Colonic mucosa (tissue), 4 donors: Measurements from ENCODE around the gene PDE3A. TPM values are rescaled to one million over a fixed set of nuclear protein-coding genes. Genes with fewer than 3 reads are reported as not detected.

ENCODE experiments used
- DNase-seq: peaks from one replicate; pipeline ENCODE4 v3.0.0-alpha.2; 2020
- H3K27ac ChIP-seq: fragments of 200-600 bp; one replicate; pipeline ENCODE4 v1.8.0; 2021
- H3K27me3 ChIP-seq: fragments of 200-600 bp; one replicate; pipeline ENCODE4 v1.8.0; 2021
- H3K36me3 ChIP-seq: fragments of 200-600 bp; one replicate; pipeline ENCODE4 v1.8.0; 2021
- H3K4me1 ChIP-seq: fragments of 200-600 bp; one replicate; pipeline ENCODE4 v1.8.0; 2021; ENCODE audit warnings: mild to moderate bottlenecking
- H3K4me3 ChIP-seq: fragments of 200-600 bp; one replicate; pipeline ENCODE4 v1.8.0; 2021
- H3K9ac ChIP-seq, 2 donors: one replicate each; pipeline ENCODE4 v1.7.0; 2013; ENCODE audit warnings: control low read depth in 2 of 2, low read depth in 2 of 2, low read length in 2 of 2
- H3K9me3 ChIP-seq: fragments of 200-600 bp; one replicate; pipeline ENCODE4 v1.8.0; 2021
- intact Hi-C: fragments of 100-400 bp; cut with DNase I; formaldehyde crosslinking; loops from one replicate; pipeline ENCODE4 v1.14.1; 2022
- total RNA-seq, 2 donors: library from RNA; stranded (reverse); fragmentation: NEBNext Ultra II Directional in 1 of 2; extraction: Animal tissue kit (Norgen Biotek cat#: 25700) in 1 of 2; gene quantifications; one replicate each; pipeline ENCODE4 v1.2.1, GENCODE V29; 2021
- TF ChIP-seq, protein P1 (sequence below): fragments of 200-600 bp; IDR thresholded peaks from one replicate; pipeline ENCODE4 v1.8.0; 2022; ENCODE audit warnings: antibody characterized with exemption, mild to moderate bottlenecking
- donor health status: healthy.
- donor health status: DM: no; HTN: no; CAD: no.
- donor health status: DM: no; HTN: no; CAD: no.

Gene PDE3A
- total RNA-seq, 2 donors from 2014 or later: 32.1 to 50.6 TPM

DNA sequence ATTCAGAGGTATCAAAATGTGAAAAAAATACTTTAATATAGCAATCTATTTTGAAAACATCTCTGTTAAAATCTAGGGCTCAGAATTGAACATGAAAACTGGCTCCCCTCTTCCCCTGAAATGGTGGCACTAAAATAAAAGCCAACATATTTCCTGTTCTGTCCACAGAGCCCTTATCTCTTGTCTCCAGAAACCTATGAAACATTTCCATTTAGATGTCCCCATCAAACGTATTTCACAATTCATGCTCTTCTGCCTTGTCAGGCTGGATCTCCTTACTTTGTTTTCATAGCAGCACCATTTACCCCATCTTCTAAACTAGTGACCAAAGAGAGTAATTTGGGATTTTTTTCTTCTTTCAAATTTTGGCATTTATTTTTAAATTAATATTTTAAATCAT, 42.4 kb downstream of the PDE3A start:
- no peaks in the 10 kb centered on the region for H3K4me1 ChIP-seq
- no peak overlapping the region for H3K27ac ChIP-seq
- DNase-seq: no peak
- no peak overlapping the region for H3K4me3 ChIP-seq
- no peaks in the 10 kb centered on the region for H3K36me3 ChIP-seq
- H3K27me3 ChIP-seq: no peaks in the 10 kb centered on the region
- H3K9me3 ChIP-seq: no peaks in the 10 kb centered on the region
- TF ChIP-seq, protein P1, sequence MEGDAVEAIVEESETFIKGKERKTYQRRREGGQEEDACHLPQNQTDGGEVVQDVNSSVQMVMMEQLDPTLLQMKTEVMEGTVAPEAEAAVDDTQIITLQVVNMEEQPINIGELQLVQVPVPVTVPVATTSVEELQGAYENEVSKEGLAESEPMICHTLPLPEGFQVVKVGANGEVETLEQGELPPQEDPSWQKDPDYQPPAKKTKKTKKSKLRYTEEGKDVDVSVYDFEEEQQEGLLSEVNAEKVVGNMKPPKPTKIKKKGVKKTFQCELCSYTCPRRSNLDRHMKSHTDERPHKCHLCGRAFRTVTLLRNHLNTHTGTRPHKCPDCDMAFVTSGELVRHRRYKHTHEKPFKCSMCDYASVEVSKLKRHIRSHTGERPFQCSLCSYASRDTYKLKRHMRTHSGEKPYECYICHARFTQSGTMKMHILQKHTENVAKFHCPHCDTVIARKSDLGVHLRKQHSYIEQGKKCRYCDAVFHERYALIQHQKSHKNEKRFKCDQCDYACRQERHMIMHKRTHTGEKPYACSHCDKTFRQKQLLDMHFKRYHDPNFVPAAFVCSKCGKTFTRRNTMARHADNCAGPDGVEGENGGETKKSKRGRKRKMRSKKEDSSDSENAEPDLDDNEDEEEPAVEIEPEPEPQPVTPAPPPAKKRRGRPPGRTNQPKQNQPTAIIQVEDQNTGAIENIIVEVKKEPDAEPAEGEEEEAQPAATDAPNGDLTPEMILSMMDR: no peak
- intact Hi-C loops: no loop called here
- no peak overlapping the region for H3K9ac ChIP-seq

DNA sequence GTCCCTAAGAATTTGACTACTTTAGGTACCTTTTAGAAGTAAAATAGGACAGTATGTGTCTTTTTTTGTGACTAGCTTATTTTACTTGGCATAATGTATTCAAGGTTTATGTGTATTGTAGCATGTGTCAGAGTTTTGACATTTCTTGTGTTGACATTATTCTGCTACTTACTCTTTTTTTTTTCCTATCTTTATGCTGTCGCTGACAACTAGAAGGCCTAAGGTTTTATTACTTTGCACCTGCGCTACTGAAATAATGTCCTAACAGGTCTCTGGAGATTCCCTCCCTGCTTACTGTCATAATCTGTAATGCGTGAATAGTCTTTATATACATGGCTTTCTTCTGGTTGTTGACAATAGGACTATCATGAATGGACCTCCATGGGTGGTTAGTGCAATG, 43.0 kb downstream of the PDE3A start:
- H3K4me1 ChIP-seq: no peaks in the 10 kb centered on the region
- H3K27ac ChIP-seq: no peak overlapping the region
- TF ChIP-seq, protein P1: no peak
- no peaks in the 10 kb centered on the region for H3K27me3 ChIP-seq
- H3K9me3 ChIP-seq: no peaks in the 10 kb centered on the region
- intact Hi-C loops: no loop called here
- DNase-seq: no peak
- H3K36me3 ChIP-seq: no peaks in the 10 kb centered on the region
- no peak overlapping the region for H3K9ac ChIP-seq
- no peak overlapping the region for H3K4me3 ChIP-seq

DNA sequence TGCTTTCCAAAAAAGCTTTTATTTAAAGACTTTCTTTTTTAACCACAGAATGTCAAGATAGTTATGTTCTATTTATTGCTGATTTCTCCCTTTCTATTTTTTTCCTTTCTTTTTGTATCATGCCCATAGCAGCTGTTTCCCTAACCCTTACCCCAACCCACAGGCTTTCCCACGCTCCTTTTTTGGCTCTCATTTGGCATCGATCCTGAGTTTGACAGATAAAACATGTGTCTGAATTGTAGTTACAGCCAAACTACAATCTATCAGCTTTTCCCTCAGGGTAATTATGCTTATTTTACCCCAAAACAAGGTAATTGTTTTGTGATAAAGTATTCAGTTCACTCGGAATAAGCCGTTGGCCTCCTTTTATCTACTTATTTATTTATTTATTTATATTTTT, 46.7 kb downstream of the PDE3A start:
- Histone ChIP-seq H3K4me1 (no peaks in the 10 kb centered on the region), H3K4me3 (no peak overlapping the region), H3K9me3 (no peaks in the 10 kb centered on the region), H3K9ac (no peak overlapping the region), H3K27ac (no peak overlapping the region), H3K36me3 (no peaks in the 10 kb centered on the region), H3K27me3 (no peaks in the 10 kb centered on the region)
- TF ChIP-seq, protein P1: no peak
- intact Hi-C loops: no loop called here
- DNase-seq: no peak

DNA sequence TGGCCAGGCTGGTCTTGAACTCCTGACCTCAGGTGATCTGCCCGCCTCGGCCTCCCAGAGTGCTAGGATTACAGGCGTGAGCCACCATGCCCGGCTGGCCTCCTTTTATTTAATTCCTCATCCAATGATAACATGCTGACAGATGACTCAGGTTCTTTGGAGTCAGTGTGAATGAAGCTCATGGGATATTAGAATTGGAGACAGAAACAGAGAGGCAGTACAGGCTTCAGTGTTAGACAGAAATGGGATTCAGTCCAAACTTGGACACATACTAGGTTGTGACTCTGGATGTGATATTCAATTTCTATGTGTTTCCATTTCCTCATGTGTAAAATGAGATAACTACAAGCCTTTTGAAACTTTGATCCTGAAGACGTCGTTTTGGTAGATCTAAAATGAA, 47.3 kb downstream of the PDE3A start:
- no peak overlapping the region for H3K27ac ChIP-seq
- H3K4me3 ChIP-seq: no peak overlapping the region
- intact Hi-C loops: no loop called here
- H3K36me3 ChIP-seq: no peaks in the 10 kb centered on the region
- H3K27me3 ChIP-seq: no peaks in the 10 kb centered on the region
- H3K9ac ChIP-seq: no peak overlapping the region
- no peaks in the 10 kb centered on the region for H3K9me3 ChIP-seq
- no peak for DNase-seq
- TF ChIP-seq, protein P1: no peak
- no peaks in the 10 kb centered on the region for H3K4me1 ChIP-seq

DNA sequence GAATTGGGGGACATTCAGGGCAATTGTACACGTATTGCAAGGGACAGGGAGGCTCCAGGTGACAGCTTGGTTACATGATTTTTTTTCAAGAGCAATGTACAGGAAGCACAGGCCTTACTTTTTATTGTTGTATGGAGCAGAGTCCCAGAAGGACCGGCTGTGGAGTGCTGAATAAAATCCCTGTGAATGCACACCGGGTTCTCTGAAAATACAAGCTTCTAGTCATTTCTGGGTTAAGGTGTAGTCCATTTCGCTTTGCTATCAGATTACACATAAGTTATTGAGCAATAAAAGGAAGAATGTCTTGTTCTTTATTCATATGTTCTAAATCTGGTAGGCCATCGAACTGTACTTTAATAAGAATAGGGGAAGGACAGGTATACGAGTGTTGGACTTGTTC, 52.2 kb downstream of the PDE3A start:
- no peak overlapping the region for H3K4me3 ChIP-seq
- peak overlapping the region in 1 of 2 donors; percentile 59 for H3K9ac ChIP-seq
- no peaks in the 10 kb centered on the region for H3K27me3 ChIP-seq
- H3K27ac ChIP-seq: peak overlapping the region; percentile 83
- no peaks in the 10 kb centered on the region for H3K4me1 ChIP-seq
- TF ChIP-seq, protein P1: no peak
- H3K36me3 ChIP-seq: no peaks in the 10 kb centered on the region
- DNase-seq: peak; percentile 57
- no peaks in the 10 kb centered on the region for H3K9me3 ChIP-seq
- intact Hi-C loops: loop anchor here (10.0 kb wide), 1 partner anchor 46 kb away; no protein-coding TSS in a partner anchor
